Panc1 (cell line): ENCODE measurements around the gene FRY. TPM values are rescaled to one million over a fixed set of nuclear protein-coding genes. Genes with fewer than 3 reads are reported as not detected.

Experiments used
- ATAC-seq: fragments of 200-7000 bp; cut with Tn5 transposase; 2 replicates; pipeline ENCODE4 v1.9.1; 2020; ENCODE audit warnings: mild to moderate bottlenecking, moderate library complexity
- BruUV-seq: library from RNA; stranded (reverse); fragments of 400-500 nt; replicated peaks from 2 replicates; lab custom pipeline; 2021; lab: Mats Ljungman, UMichigan
- CTCF ChIA-PET: fragments of 300-600 bp; sonication (Branson Sonifier 250); formaldehyde crosslinking; loops from one replicate; lab custom pipeline; 2022; ENCODE audit warnings: antibody characterized with exemption; lab: Charles Lee
- POLR2A ChIA-PET: fragments of 300-600 bp; sonication (Branson Sonifier 250); formaldehyde crosslinking; loops from one replicate; lab custom pipeline; 2022; ENCODE audit warnings: antibody characterized with exemption; lab: Charles Lee
- DNase-seq: peaks from one replicate; pipeline ENCODE4 v3.0.0-alpha.2; 2010; ENCODE audit warnings: low read depth, low spot score
- H3K27ac ChIP-seq: 2 replicates; pipeline ENCODE4 v1.5.1; 2011; ENCODE audit warnings: mild to moderate bottlenecking, low read length, inconsistent platforms
- H3K27me3 ChIP-seq: fragments of 200-500 bp; sonication (Bioruptor generic); 2 replicates; pipeline ENCODE4 v1.6.0; 2014; ENCODE audit warnings: low read length, inconsistent platforms; ENCODE audit not compliant: control insufficient read depth, insufficient read depth
- H3K36me3 ChIP-seq: fragments of 200-500 bp; sonication (Bioruptor generic); 2 replicates; pipeline ENCODE4 v1.5.1; 2014; ENCODE audit warnings: inconsistent platforms, mild to moderate bottlenecking, low read length, moderate library complexity; ENCODE audit not compliant: control insufficient read depth, insufficient read depth
- H3K4me1 ChIP-seq: 2 replicates; pipeline ENCODE4 v1.5.1; 2011; ENCODE audit warnings: inconsistent platforms, mild to moderate bottlenecking, low read length, moderate library complexity; ENCODE audit not compliant: control insufficient read depth, insufficient read depth
- H3K4me3 ChIP-seq, 2 experiments: 2 replicates each; pipeline ENCODE4 v1.5.1; 2011 to 2012; ENCODE audit warnings: low read depth in 2 of 2, low read length in 2 of 2, mild to moderate bottlenecking in 2 of 2, inconsistent platforms in 1 of 2, moderate library complexity in 1 of 2
- H3K9me3 ChIP-seq: fragments of 200-500 bp; sonication (Bioruptor generic); 2 replicates; pipeline ENCODE4 v1.5.1; 2014; ENCODE audit warnings: low read depth, mild to moderate bottlenecking, inconsistent platforms, low read length, moderate library complexity; ENCODE audit not compliant: control insufficient read depth, insufficient read depth
- CTCF ChIP-seq: fragments of 450-650 bp; IDR thresholded peaks from 2 replicates; pipeline ENCODE4 v1.5.1; 2017; ENCODE audit warnings: mild to moderate bottlenecking
- POLR2AphosphoS5 ChIP-seq: IDR thresholded peaks from 2 replicates; pipeline ENCODE4 v1.6.1; 2012; ENCODE audit warnings: mild to moderate bottlenecking, low read depth, low read length, moderate library complexity
- REST ChIP-seq, 2 experiments: IDR thresholded peaks; 2 replicates each; pipeline ENCODE4 v1.6.1; 2011 to 2012; ENCODE audit warnings: low read depth in 2 of 2, control low read depth in 1 of 2, low read length in 1 of 2, mild to moderate bottlenecking in 1 of 2, moderate library complexity in 1 of 2; ENCODE audit not compliant: insufficient read depth in 1 of 2
- SIN3A ChIP-seq: IDR thresholded peaks from 2 replicates; pipeline ENCODE4 v1.6.1; 2012; ENCODE audit warnings: low read depth, mild to moderate bottlenecking, low read length, moderate library complexity, borderline replicate concordance; ENCODE audit not compliant: insufficient read depth
- TCF7L2 ChIP-seq: IDR thresholded peaks from 2 replicates; pipeline ENCODE4 v1.6.1; 2011; ENCODE audit warnings: mild to moderate bottlenecking, low read depth, low read length, inconsistent platforms
- in situ Hi-C: cut with HindIII; loops from 2 replicates; pipeline ENCODE4 v1.10.0; 2016; ENCODE audit warnings: low sequenced_read_pairs, low pct_unique_long_range_greater_than_20kb
- intact Hi-C: fragments of 100-400 bp; cut with micrococcal nuclease; formaldehyde crosslinking; loops from one replicate; pipeline ENCODE4 v1.10.0; 2022; ENCODE audit not compliant: unreplicated experiment
- total RNA-seq: library from RNA; stranded (reverse); gene quantifications from one replicate; pipeline ENCODE4 v1.2.1, GENCODE V29; 2021; ENCODE audit not compliant: unreplicated experiment

FRY gene
- total RNA-seq, 1 experiment from 2014 or later = 0.18 TPM

GRCh38 chr13:32063619-32064233 lies 32.2 kb downstream of the FRY start:
- ChIA-PET CTCF (no interaction called here), POLR2A (no interaction called here)
- no peak overlapping the region for H3K4me3 ChIP-seq
- no peaks in the 10 kb centered on the region for H3K4me1 ChIP-seq
- intact Hi-C loops (no loop called here), in situ Hi-C loops (no loop called here)
- H3K27ac ChIP-seq = no peak overlapping the region
- no peak for ATAC-seq
- TF ChIP-seq CTCF = no peak
- TF ChIP-seq TCF7L2 = no peak
- no peak for TF ChIP-seq POLR2AphosphoS5
- TF ChIP-seq REST (IDR thresholded peaks at IDR 0.05; ENCODE audit: insufficient read depth in 1 of 2, low read depth in 2 of 2, low read length in 1 of 2) = no peak
- no peak for TF ChIP-seq SIN3A
- no TSS peak for BruUV-seq
- no peak for DNase-seq
- H3K36me3 ChIP-seq = no peaks in the 10 kb centered on the region
- H3K27me3 ChIP-seq = no peaks in the 10 kb centered on the region
- no peaks in the 10 kb centered on the region for H3K9me3 ChIP-seq

GRCh38 chr13:32067149-32067961 lies 35.8 kb downstream of the FRY start:
- intact Hi-C loops (no loop called here), in situ Hi-C loops (no loop called here)
- H3K4me1 ChIP-seq = no peaks in the 10 kb centered on the region
- POLR2A ChIA-PET = no interaction called here
- CTCF ChIA-PET = no interaction called here
- DNase-seq (no peak), ATAC-seq (no peak)
- no peak overlapping the region for H3K4me3 ChIP-seq
- TF ChIP-seq TCF7L2 = no peak
- no peak for TF ChIP-seq SIN3A
- no peak for TF ChIP-seq CTCF
- TF ChIP-seq POLR2AphosphoS5 = no peak
- no peak for TF ChIP-seq REST (IDR thresholded peaks at IDR 0.05; ENCODE audit: insufficient read depth in 1 of 2, low read depth in 2 of 2, low read length in 1 of 2)
- BruUV-seq = no TSS peak
- H3K27ac ChIP-seq = no peak overlapping the region
- H3K9me3 ChIP-seq = no peaks in the 10 kb centered on the region
- no peaks in the 10 kb centered on the region for H3K36me3 ChIP-seq
- H3K27me3 ChIP-seq = no peaks in the 10 kb centered on the region
